Activated CD4-positive, alpha-beta T cell treated with anti-CD3 and anti-CD28 coated beads, Interleukin-2, amount 10 ng/mL, durations not matched to agents 24 days and 14 days (primary cell): Measurements from ENCODE around the gene MFSD1. TPM values are rescaled to one million over a fixed set of nuclear protein-coding genes. Genes with fewer than 3 reads are reported as not detected.

Experiments
- DNase-seq: peaks from one replicate; pipeline ENCODE4 v3.0.0; 2022
- H3K27ac Mint-ChIP-seq: one replicate; pipeline ENCODE4 v1.8.0; 2022; ENCODE audit warnings: mild to moderate bottlenecking, mixed read lengths
- H3K27me3 Mint-ChIP-seq: one replicate; pipeline ENCODE4 v1.8.0; 2022; ENCODE audit warnings: mixed read lengths
- H3K36me3 Mint-ChIP-seq: one replicate; pipeline ENCODE4 v1.8.0; 2022; ENCODE audit warnings: low read depth, mild to moderate bottlenecking, mixed read lengths
- H3K4me1 Mint-ChIP-seq: one replicate; pipeline ENCODE4 v1.8.0; 2021; ENCODE audit warnings: mixed read lengths
- H3K4me3 Mint-ChIP-seq: one replicate; pipeline ENCODE4 v1.8.0; 2022; ENCODE audit warnings: mild to moderate bottlenecking, moderate library complexity, mixed read lengths
- H3K9me3 Mint-ChIP-seq: one replicate; pipeline ENCODE4 v1.8.0; 2021; ENCODE audit warnings: mixed read lengths
- intact Hi-C: fragments of 100-400 bp; cut with micrococcal nuclease; formaldehyde crosslinking; loops from one replicate; pipeline ENCODE4 v1.15.1; 2023
- total RNA-seq: library from RNA; stranded (reverse); gene quantifications from 2 replicates; pipeline ENCODE4 v1.2.3, GENCODE V29; 2022

MFSD1 gene
- total RNA-seq, 1 donor from 2014 or later: 20.4 TPM

DNA sequence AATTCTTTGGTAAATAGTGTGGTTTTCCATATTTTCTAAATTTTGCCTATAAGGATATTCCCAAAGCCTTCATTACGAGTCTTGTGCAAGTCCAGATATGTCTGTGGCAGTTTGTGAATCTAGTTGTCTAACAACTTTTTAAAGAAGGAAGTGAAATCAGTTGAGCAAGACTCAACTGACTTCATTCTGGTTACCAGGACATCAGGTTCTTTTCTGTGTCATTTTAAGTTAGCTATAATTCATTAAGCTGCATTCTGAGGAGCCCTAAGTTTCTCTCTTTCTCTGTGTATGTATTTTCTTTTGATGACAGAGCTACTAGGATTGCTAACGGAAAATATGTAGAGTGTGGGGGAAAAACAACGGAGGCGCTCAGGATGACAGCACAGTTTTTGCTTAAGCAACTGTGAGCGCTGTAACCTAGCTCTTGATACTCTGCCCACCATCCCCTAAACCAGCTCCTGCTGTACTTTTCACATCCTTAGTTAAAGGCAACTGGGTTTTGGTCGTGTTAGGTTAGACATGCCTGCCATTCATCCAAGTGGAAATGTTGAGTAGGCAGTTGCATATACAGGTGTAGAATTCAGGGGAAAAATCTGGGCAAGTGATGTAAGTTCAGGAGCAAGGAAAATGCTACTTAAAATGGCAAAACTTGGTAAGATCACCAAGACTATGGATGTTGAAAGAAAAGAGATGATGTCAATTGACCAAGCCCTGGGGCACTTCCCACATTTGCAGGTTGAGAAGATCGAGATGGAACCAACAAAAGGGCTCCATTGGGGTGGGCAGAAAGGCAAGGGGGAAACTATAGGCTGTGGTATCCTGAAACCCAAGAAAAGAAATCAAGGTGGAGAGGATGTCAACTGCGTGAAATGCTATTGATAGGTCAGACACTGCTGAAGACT is 9.2 kb downstream of the MFSD1 start:
- H3K36me3 Mint-ChIP-seq: peaks cover 36% of the 10 kb centered on the region
- H3K4me1 Mint-ChIP-seq: peaks cover 23% of the 10 kb centered on the region
- no peaks in the 10 kb centered on the region for H3K27me3 Mint-ChIP-seq
- no peaks in the 10 kb centered on the region for H3K9me3 Mint-ChIP-seq
- H3K27ac Mint-ChIP-seq: no peak overlapping the region
- intact Hi-C loops: no loop called here
- H3K4me3 Mint-ChIP-seq: no peak overlapping the region
- DNase-seq: no peak

GRCh38 chr3:158819282-158819681 is 17.4 kb downstream of the MFSD1 start:
- DNase-seq: no peak
- no peak overlapping the region for H3K27ac Mint-ChIP-seq
- peaks cover 24% of the 10 kb centered on the region for H3K36me3 Mint-ChIP-seq
- no peaks in the 10 kb centered on the region for H3K4me1 Mint-ChIP-seq
- intact Hi-C loops: no loop called here
- H3K9me3 Mint-ChIP-seq: no peaks in the 10 kb centered on the region
- no peaks in the 10 kb centered on the region for H3K27me3 Mint-ChIP-seq
- no peak overlapping the region for H3K4me3 Mint-ChIP-seq

DNA sequence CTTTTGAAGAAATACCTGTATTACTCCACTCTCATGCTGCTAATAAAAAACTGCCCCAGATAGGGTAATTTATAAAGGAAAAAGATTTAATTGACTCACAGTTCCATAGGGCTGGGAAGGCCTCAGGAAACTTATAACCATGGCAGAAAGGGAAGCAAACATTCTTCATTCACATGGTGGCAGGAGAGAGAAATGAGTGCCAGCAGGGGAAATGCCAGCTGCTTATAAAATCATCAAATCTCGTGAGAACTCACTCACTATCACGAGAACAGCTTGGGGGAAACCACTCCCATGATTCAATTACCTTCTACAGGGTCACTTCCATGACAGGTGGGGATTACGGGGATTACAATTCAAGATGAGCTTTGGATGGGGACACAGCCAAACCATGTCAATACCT is 18.7 kb downstream of the MFSD1 start:
- no peak for DNase-seq
- H3K4me3 Mint-ChIP-seq: no peak overlapping the region
- no peaks in the 10 kb centered on the region for H3K9me3 Mint-ChIP-seq
- peaks cover 18% of the 10 kb centered on the region for H3K36me3 Mint-ChIP-seq
- intact Hi-C loops: no loop called here
- no peaks in the 10 kb centered on the region for H3K4me1 Mint-ChIP-seq
- no peaks in the 10 kb centered on the region for H3K27me3 Mint-ChIP-seq
- no peak overlapping the region for H3K27ac Mint-ChIP-seq

DNA sequence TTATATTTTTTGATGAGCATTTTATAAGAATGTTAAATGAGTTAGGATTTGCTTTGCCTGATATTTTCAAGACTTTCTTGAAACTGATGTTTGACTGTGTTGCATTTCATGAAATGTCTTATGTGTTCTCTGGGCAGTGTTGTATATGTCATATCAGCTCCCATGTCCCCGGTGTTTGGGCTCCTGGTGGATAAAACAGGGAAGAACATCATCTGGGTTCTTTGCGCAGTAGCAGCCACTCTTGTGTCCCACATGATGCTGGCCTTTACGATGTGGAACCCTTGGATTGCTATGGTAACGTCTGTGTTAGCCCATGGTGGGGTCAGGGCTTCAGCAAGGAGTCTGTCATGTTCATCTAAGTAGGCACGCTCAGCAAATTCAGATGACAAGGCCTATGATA is 20.0 kb downstream of the MFSD1 start:
- H3K27ac Mint-ChIP-seq: no peak overlapping the region
- H3K36me3 Mint-ChIP-seq: peaks cover 17% of the 10 kb centered on the region
- no peak for DNase-seq
- H3K27me3 Mint-ChIP-seq: no peaks in the 10 kb centered on the region
- no peak overlapping the region for H3K4me3 Mint-ChIP-seq
- no peaks in the 10 kb centered on the region for H3K4me1 Mint-ChIP-seq
- intact Hi-C loops: no loop called here
- H3K9me3 Mint-ChIP-seq: no peaks in the 10 kb centered on the region

GRCh38 chr3:158823426-158823825 is 21.6 kb downstream of the MFSD1 start:
- Mint-ChIP-seq H3K4me3 (no peak overlapping the region), H3K9me3 (no peaks in the 10 kb centered on the region), H3K4me1 (no peaks in the 10 kb centered on the region), H3K36me3 (peaks cover 13% of the 10 kb centered on the region), H3K27ac (no peak overlapping the region), H3K27me3 (no peaks in the 10 kb centered on the region)
- no peak for DNase-seq
- intact Hi-C loops: no loop called here

DNA sequence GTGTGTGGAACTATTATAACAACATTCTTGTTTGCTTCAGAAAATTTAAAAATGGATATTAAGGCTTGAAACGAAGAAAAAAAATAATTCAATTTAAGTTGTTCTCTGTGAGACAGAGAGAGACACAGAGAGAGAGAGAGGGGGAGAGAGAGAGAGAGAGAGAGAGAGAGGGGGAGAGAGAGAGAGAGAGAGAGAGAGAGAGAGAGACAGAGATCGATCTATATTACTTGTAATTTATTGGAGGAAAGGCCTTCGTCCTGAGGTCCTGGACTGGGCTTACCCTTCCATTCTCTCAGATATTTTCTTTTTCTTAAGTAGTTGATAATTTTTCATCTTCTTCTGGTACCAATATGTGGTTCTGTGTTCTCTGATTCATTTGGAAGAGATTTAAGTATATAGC is 25.9 kb downstream of the MFSD1 start:
- no peak for DNase-seq
- Mint-ChIP-seq H3K9me3 (no peaks in the 10 kb centered on the region), H3K27ac (no peak overlapping the region), H3K36me3 (peaks cover 11% of the 10 kb centered on the region), H3K27me3 (no peaks in the 10 kb centered on the region), H3K4me1 (no peaks in the 10 kb centered on the region), H3K4me3 (no peak overlapping the region)
- intact Hi-C loops: no loop called here

DNA sequence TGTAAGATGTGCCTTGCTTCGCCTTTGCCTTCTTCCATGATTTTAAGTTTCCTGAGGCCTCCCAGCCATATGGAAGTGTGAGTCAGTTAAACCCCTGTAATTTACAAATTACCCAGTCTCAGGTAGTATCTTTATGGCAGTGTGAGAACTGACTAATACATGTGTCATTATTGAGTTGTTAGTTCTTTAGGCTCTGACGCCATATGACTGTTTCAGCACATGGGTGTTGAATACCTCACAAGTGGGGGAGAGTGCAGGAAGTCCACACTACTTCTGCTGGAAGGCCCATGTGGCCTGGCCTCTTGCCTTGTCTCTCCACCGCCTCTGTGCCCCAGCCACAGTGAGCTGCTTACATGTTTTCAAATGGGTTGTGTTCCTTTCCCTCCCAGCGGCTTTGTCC is 28.5 kb downstream of the MFSD1 start:
- H3K36me3 Mint-ChIP-seq: peaks cover 8% of the 10 kb centered on the region
- DNase-seq: no peak
- H3K4me1 Mint-ChIP-seq: no peaks in the 10 kb centered on the region
- intact Hi-C loops: no loop called here
- H3K27ac Mint-ChIP-seq: no peak overlapping the region
- H3K9me3 Mint-ChIP-seq: no peaks in the 10 kb centered on the region
- H3K27me3 Mint-ChIP-seq: no peaks in the 10 kb centered on the region
- no peak overlapping the region for H3K4me3 Mint-ChIP-seq

GRCh38 chr3:158831861-158832260 is 30.0 kb downstream of the MFSD1 start:
- intact Hi-C loops: no loop called here
- H3K4me1 Mint-ChIP-seq: no peaks in the 10 kb centered on the region
- H3K27me3 Mint-ChIP-seq: no peaks in the 10 kb centered on the region
- no peak overlapping the region for H3K4me3 Mint-ChIP-seq
- no peak overlapping the region for H3K27ac Mint-ChIP-seq
- no peak for DNase-seq
- H3K9me3 Mint-ChIP-seq: no peaks in the 10 kb centered on the region
- peaks cover 8% of the 10 kb centered on the region for H3K36me3 Mint-ChIP-seq

DNA sequence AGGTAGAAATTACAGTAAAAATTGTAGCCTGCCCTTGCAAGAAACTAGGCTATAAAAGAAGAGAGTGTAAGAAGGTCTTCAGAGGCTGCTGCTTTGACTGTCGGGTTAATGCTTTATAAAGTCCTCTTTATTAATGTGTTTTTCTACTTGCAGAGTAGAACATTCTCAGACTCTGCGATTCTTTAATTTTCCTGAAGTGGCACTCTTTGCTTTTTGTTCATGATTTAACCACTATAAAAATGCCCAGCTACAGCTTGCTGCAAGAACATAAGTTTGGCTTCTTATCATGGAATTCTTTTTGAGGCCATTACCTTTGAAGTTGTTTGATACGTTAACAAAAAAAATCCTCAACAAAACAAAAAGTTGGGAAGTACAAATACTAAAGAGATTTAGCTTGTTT is 33.8 kb downstream of the MFSD1 start:
- H3K27ac Mint-ChIP-seq: no peak overlapping the region
- no peaks in the 10 kb centered on the region for H3K4me1 Mint-ChIP-seq
- intact Hi-C loops: no loop called here

DNA sequence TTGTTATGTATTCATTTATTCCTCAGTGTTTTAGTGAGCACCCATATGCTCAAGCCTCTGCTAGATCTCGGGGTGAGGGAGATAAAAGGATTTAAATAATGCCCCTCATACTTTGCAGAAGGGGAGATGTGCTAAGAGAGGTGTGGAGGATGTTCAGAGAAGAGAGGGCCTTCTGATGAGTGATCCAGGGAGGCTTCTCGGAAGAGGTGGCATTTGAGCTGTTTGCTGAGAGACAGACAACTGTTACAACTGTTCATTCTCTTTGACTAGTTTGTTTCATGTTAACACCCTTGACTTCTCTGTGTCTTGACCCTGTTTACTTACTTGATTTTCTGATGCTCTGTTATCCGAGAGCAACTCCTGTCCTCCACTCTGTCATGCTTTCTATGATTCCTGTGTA is 34.5 kb downstream of the MFSD1 start:
- no peaks in the 10 kb centered on the region for H3K27me3 Mint-ChIP-seq
- no peak for DNase-seq
- H3K4me3 Mint-ChIP-seq: no peak overlapping the region
- no peaks in the 10 kb centered on the region for H3K9me3 Mint-ChIP-seq
- intact Hi-C loops: no loop called here
- no peaks in the 10 kb centered on the region for H3K4me1 Mint-ChIP-seq
- H3K27ac Mint-ChIP-seq: no peak overlapping the region
- H3K36me3 Mint-ChIP-seq: no peaks in the 10 kb centered on the region

More for the DNA sequence above, 33.8 kb downstream of the MFSD1 start:
- DNase-seq: no peak
- Mint-ChIP-seq H3K4me3 (no peak overlapping the region), H3K36me3 (peaks cover 2% of the 10 kb centered on the region), H3K27me3 (no peaks in the 10 kb centered on the region), H3K9me3 (no peaks in the 10 kb centered on the region)

GRCh38 chr3:158837240-158837639 is 35.4 kb downstream of the MFSD1 start:
- Mint-ChIP-seq H3K27ac (no peak overlapping the region), H3K9me3 (no peaks in the 10 kb centered on the region), H3K4me1 (no peaks in the 10 kb centered on the region), H3K27me3 (no peaks in the 10 kb centered on the region), H3K36me3 (no peaks in the 10 kb centered on the region), H3K4me3 (no peak overlapping the region)
- intact Hi-C loops: no loop called here
- DNase-seq: peak; percentile 52

- H3K27ac Mint-ChIP-seq: no peak overlapping the region
- no peaks in the 10 kb centered on the region for H3K27me3 Mint-ChIP-seq
- intact Hi-C loops: no loop called here
- DNase-seq: peak; percentile 48
- no peaks in the 10 kb centered on the region for H3K9me3 Mint-ChIP-seq
- no peaks in the 10 kb centered on the region for H3K36me3 Mint-ChIP-seq
- no peaks in the 10 kb centered on the region for H3K4me1 Mint-ChIP-seq
- no peak overlapping the region for H3K4me3 Mint-ChIP-seq
Measured at GRCh38 chr3:158839966-158840365, 38.1 kb downstream of the MFSD1 start.

GRCh38 chr3:158841387-158841786 is 39.5 kb downstream of the MFSD1 start:
- H3K9me3 Mint-ChIP-seq: no peaks in the 10 kb centered on the region
- peaks cover 3% of the 10 kb centered on the region for H3K4me1 Mint-ChIP-seq
- no peak overlapping the region for H3K27ac Mint-ChIP-seq
- DNase-seq: peak; percentile 43
- H3K36me3 Mint-ChIP-seq: no peaks in the 10 kb centered on the region
- intact Hi-C loops: no loop called here
- no peak overlapping the region for H3K4me3 Mint-ChIP-seq
- no peaks in the 10 kb centered on the region for H3K27me3 Mint-ChIP-seq

- no peaks in the 10 kb centered on the region for H3K9me3 Mint-ChIP-seq
- DNase-seq: peak; percentile 49
- H3K4me1 Mint-ChIP-seq: peaks cover 13% of the 10 kb centered on the region
- no peak overlapping the region for H3K27ac Mint-ChIP-seq
- H3K4me3 Mint-ChIP-seq: no peak overlapping the region
- H3K27me3 Mint-ChIP-seq: no peaks in the 10 kb centered on the region
- no peaks in the 10 kb centered on the region for H3K36me3 Mint-ChIP-seq
- intact Hi-C loops: no loop called here
Measured at GRCh38 chr3:158842976-158843375, 41.1 kb downstream of the MFSD1 start.
